Erythroblast (primary cell): Measurements from ENCODE around the gene ALKBH6.

Experiments
- GATA1 ChIP-seq: IDR thresholded peaks from 2 replicates; pipeline ENCODE4 v1.6.1; 2011; ENCODE audit warnings: low read depth, mild to moderate bottlenecking, control low read depth, low read length, moderate library complexity
- POLR2A ChIP-seq: IDR thresholded peaks from 2 replicates; pipeline ENCODE4 v1.6.1; 2011; ENCODE audit warnings: mild to moderate bottlenecking, low read length

DNA sequence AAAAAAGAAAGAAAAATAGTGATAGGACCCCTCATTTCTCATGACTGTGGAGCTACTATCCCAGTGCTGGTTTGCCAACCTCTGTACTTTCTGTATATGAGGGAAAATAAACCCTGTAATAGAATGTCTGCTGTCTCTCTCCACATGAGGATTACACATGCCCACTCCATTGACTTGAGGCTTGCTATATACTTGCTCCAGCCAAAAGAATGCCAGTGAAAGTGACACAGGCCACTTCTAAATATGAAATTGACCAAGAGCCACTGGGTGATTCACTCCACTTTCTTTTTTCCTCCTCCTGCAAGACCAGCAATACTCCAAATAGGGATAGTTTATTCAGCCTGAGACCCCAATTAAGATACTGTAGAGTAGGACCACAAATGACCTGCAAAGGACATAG lies 33.8 kb upstream of the ALKBH6 start:
- no peak for TF ChIP-seq POLR2A
- no peak for TF ChIP-seq GATA1
